Measurements from ENCODE around the gene KAZN.

KAZN gene

GRCh38 chr1:15022048-15022447 lies 423.6 kb downstream of the KAZN start:
- Histone ChIP-seq H3K27me3 (ENCODE audit: control insufficient read depth in 1 of 2, insufficient read depth in 2 of 2, low read length in 2 of 2) (no peaks in the 10 kb centered on the region), H3K27ac (ENCODE audit: low read depth, low read length) (no peak overlapping the region), H3K9ac (ENCODE audit: low read depth in 1 of 2, low read length in 2 of 2) (no peak overlapping the region), H3K4me1 (ENCODE audit: control insufficient read depth in 1 of 2, insufficient read depth in 2 of 2, low read length in 2 of 2) (peaks cover 5 to 7% of the 10 kb centered on the region in 2 donors), H3K9me3 (ENCODE audit: control insufficient read depth in 1 of 2, low read length in 2 of 2) (no peaks in the 10 kb centered on the region), H3K36me3 (ENCODE audit: control insufficient read depth in 1 of 2, insufficient read depth in 2 of 2, low read length in 2 of 2) (no peaks in the 10 kb centered on the region), H3K4me3 (ENCODE audit: low read depth in 1 of 2, low read length in 2 of 2) (no peak overlapping the region)

- H3K9me3 ChIP-seq (ENCODE audit: control insufficient read depth in 1 of 2, low read length in 2 of 2), result no peaks in the 10 kb centered on the region
- H3K4me1 ChIP-seq (ENCODE audit: control insufficient read depth in 1 of 2, insufficient read depth in 2 of 2, low read length in 2 of 2), result peaks cover 5 to 7% of the 10 kb centered on the region in 2 donors
- H3K9ac ChIP-seq (ENCODE audit: low read depth in 1 of 2, low read length in 2 of 2), result no peak overlapping the region
- H3K36me3 ChIP-seq (ENCODE audit: control insufficient read depth in 1 of 2, insufficient read depth in 2 of 2, low read length in 2 of 2), result no peaks in the 10 kb centered on the region
- no peaks in the 10 kb centered on the region for H3K27me3 ChIP-seq (ENCODE audit: control insufficient read depth in 1 of 2, insufficient read depth in 2 of 2, low read length in 2 of 2)
- no peak overlapping the region for H3K27ac ChIP-seq (ENCODE audit: low read depth, low read length)
- H3K4me3 ChIP-seq (ENCODE audit: low read depth in 1 of 2, low read length in 2 of 2), result no peak overlapping the region
Measured at GRCh38 chr1:15023205-15023604, 424.7 kb downstream of the KAZN start.

GRCh38 chr1:15023976-15024375 lies 425.5 kb downstream of the KAZN start:
- Histone ChIP-seq H3K27ac (ENCODE audit: low read depth, low read length) (no peak overlapping the region), H3K27me3 (ENCODE audit: control insufficient read depth in 1 of 2, insufficient read depth in 2 of 2, low read length in 2 of 2) (no peaks in the 10 kb centered on the region), H3K4me3 (ENCODE audit: low read depth in 1 of 2, low read length in 2 of 2) (no peak overlapping the region), H3K4me1 (ENCODE audit: control insufficient read depth in 1 of 2, insufficient read depth in 2 of 2, low read length in 2 of 2) (peaks cover 5 to 7% of the 10 kb centered on the region in 2 donors), H3K9ac (ENCODE audit: low read depth in 1 of 2, low read length in 2 of 2) (no peak overlapping the region), H3K36me3 (ENCODE audit: control insufficient read depth in 1 of 2, insufficient read depth in 2 of 2, low read length in 2 of 2) (no peaks in the 10 kb centered on the region), H3K9me3 (ENCODE audit: control insufficient read depth in 1 of 2, low read length in 2 of 2) (no peaks in the 10 kb centered on the region)

GRCh38 chr1:15026117-15026489 lies 427.6 kb downstream of the KAZN start:
- Histone ChIP-seq H3K27me3 (ENCODE audit: control insufficient read depth in 1 of 2, insufficient read depth in 2 of 2, low read length in 2 of 2) (no peaks in the 10 kb centered on the region), H3K9me3 (ENCODE audit: control insufficient read depth in 1 of 2, low read length in 2 of 2) (no peaks in the 10 kb centered on the region), H3K36me3 (ENCODE audit: control insufficient read depth in 1 of 2, insufficient read depth in 2 of 2, low read length in 2 of 2) (no peaks in the 10 kb centered on the region), H3K4me3 (ENCODE audit: low read depth in 1 of 2, low read length in 2 of 2) (no peak overlapping the region), H3K4me1 (ENCODE audit: control insufficient read depth in 1 of 2, insufficient read depth in 2 of 2, low read length in 2 of 2) (peaks cover 5 to 7% of the 10 kb centered on the region in 2 donors), H3K9ac (ENCODE audit: low read depth in 1 of 2, low read length in 2 of 2) (no peak overlapping the region), H3K27ac (ENCODE audit: low read depth, low read length) (no peak overlapping the region)

GRCh38 chr1:15027515-15027986 lies 429.1 kb downstream of the KAZN start:
- Histone ChIP-seq H3K27me3 (ENCODE audit: control insufficient read depth in 1 of 2, insufficient read depth in 2 of 2, low read length in 2 of 2) (no peaks in the 10 kb centered on the region), H3K4me3 (ENCODE audit: low read depth in 1 of 2, low read length in 2 of 2) (no peak overlapping the region), H3K27ac (ENCODE audit: low read depth, low read length) (no peak overlapping the region), H3K9ac (ENCODE audit: low read depth in 1 of 2, low read length in 2 of 2) (no peak overlapping the region), H3K36me3 (ENCODE audit: control insufficient read depth in 1 of 2, insufficient read depth in 2 of 2, low read length in 2 of 2) (no peaks in the 10 kb centered on the region), H3K9me3 (ENCODE audit: control insufficient read depth in 1 of 2, low read length in 2 of 2) (no peaks in the 10 kb centered on the region), H3K4me1 (ENCODE audit: control insufficient read depth in 1 of 2, insufficient read depth in 2 of 2, low read length in 2 of 2) (peaks cover 5 to 7% of the 10 kb centered on the region in 2 donors)

GRCh38 chr1:15028102-15028501 lies 429.6 kb downstream of the KAZN start:
- no peaks in the 10 kb centered on the region for H3K27me3 ChIP-seq (ENCODE audit: control insufficient read depth in 1 of 2, insufficient read depth in 2 of 2, low read length in 2 of 2)
- no peak overlapping the region for H3K4me3 ChIP-seq (ENCODE audit: low read depth in 1 of 2, low read length in 2 of 2)
- no peak overlapping the region for H3K9ac ChIP-seq (ENCODE audit: low read depth in 1 of 2, low read length in 2 of 2)
- H3K9me3 ChIP-seq (ENCODE audit: control insufficient read depth in 1 of 2, low read length in 2 of 2), result no peaks in the 10 kb centered on the region
- no peaks in the 10 kb centered on the region for H3K36me3 ChIP-seq (ENCODE audit: control insufficient read depth in 1 of 2, insufficient read depth in 2 of 2, low read length in 2 of 2)
- no peak overlapping the region for H3K27ac ChIP-seq (ENCODE audit: low read depth, low read length)
- peaks cover 5 to 7% of the 10 kb centered on the region in 2 donors for H3K4me1 ChIP-seq (ENCODE audit: control insufficient read depth in 1 of 2, insufficient read depth in 2 of 2, low read length in 2 of 2)

GRCh38 chr1:15028616-15029015 lies 430.1 kb downstream of the KAZN start:
- no peak overlapping the region for H3K9ac ChIP-seq (ENCODE audit: low read depth in 1 of 2, low read length in 2 of 2)
- no peak overlapping the region for H3K4me3 ChIP-seq (ENCODE audit: low read depth in 1 of 2, low read length in 2 of 2)
- no peaks in the 10 kb centered on the region for H3K9me3 ChIP-seq (ENCODE audit: control insufficient read depth in 1 of 2, low read length in 2 of 2)
- no peak overlapping the region for H3K27ac ChIP-seq (ENCODE audit: low read depth, low read length)
- H3K4me1 ChIP-seq (ENCODE audit: control insufficient read depth in 1 of 2, insufficient read depth in 2 of 2, low read length in 2 of 2), result peaks cover 5 to 7% of the 10 kb centered on the region in 2 donors
- H3K27me3 ChIP-seq (ENCODE audit: control insufficient read depth in 1 of 2, insufficient read depth in 2 of 2, low read length in 2 of 2), result no peaks in the 10 kb centered on the region
- no peaks in the 10 kb centered on the region for H3K36me3 ChIP-seq (ENCODE audit: control insufficient read depth in 1 of 2, insufficient read depth in 2 of 2, low read length in 2 of 2)

- peaks cover 5 to 7% of the 10 kb centered on the region in 2 donors for H3K4me1 ChIP-seq (ENCODE audit: control insufficient read depth in 1 of 2, insufficient read depth in 2 of 2, low read length in 2 of 2)
- H3K27ac ChIP-seq (ENCODE audit: low read depth, low read length), result no peak overlapping the region
- H3K36me3 ChIP-seq (ENCODE audit: control insufficient read depth in 1 of 2, insufficient read depth in 2 of 2, low read length in 2 of 2), result no peaks in the 10 kb centered on the region
- H3K4me3 ChIP-seq (ENCODE audit: low read depth in 1 of 2, low read length in 2 of 2), result no peak overlapping the region
- no peak overlapping the region for H3K9ac ChIP-seq (ENCODE audit: low read depth in 1 of 2, low read length in 2 of 2)
- no peaks in the 10 kb centered on the region for H3K9me3 ChIP-seq (ENCODE audit: control insufficient read depth in 1 of 2, low read length in 2 of 2)
- no peaks in the 10 kb centered on the region for H3K27me3 ChIP-seq (ENCODE audit: control insufficient read depth in 1 of 2, insufficient read depth in 2 of 2, low read length in 2 of 2)
Measured at GRCh38 chr1:15029036-15029435, 430.6 kb downstream of the KAZN start.

- Histone ChIP-seq H3K27ac (ENCODE audit: low read depth, low read length) (no peak overlapping the region), H3K9me3 (ENCODE audit: control insufficient read depth in 1 of 2, low read length in 2 of 2) (no peaks in the 10 kb centered on the region), H3K36me3 (ENCODE audit: control insufficient read depth in 1 of 2, insufficient read depth in 2 of 2, low read length in 2 of 2) (no peaks in the 10 kb centered on the region), H3K4me1 (ENCODE audit: control insufficient read depth in 1 of 2, insufficient read depth in 2 of 2, low read length in 2 of 2) (peaks cover 5 to 7% of the 10 kb centered on the region in 2 donors), H3K9ac (ENCODE audit: low read depth in 1 of 2, low read length in 2 of 2) (no peak overlapping the region), H3K4me3 (ENCODE audit: low read depth in 1 of 2, low read length in 2 of 2) (no peak overlapping the region), H3K27me3 (ENCODE audit: control insufficient read depth in 1 of 2, insufficient read depth in 2 of 2, low read length in 2 of 2) (no peaks in the 10 kb centered on the region)
Measured at GRCh38 chr1:15029786-15030185, 431.3 kb downstream of the KAZN start.

- no peak overlapping the region for H3K9ac ChIP-seq (ENCODE audit: low read depth in 1 of 2, low read length in 2 of 2)
- H3K27ac ChIP-seq (ENCODE audit: low read depth, low read length), result no peak overlapping the region
- no peaks in the 10 kb centered on the region for H3K36me3 ChIP-seq (ENCODE audit: control insufficient read depth in 1 of 2, insufficient read depth in 2 of 2, low read length in 2 of 2)
- no peaks in the 10 kb centered on the region for H3K9me3 ChIP-seq (ENCODE audit: control insufficient read depth in 1 of 2, low read length in 2 of 2)
- no peak overlapping the region for H3K4me3 ChIP-seq (ENCODE audit: low read depth in 1 of 2, low read length in 2 of 2)
- H3K27me3 ChIP-seq (ENCODE audit: control insufficient read depth in 1 of 2, insufficient read depth in 2 of 2, low read length in 2 of 2), result no peaks in the 10 kb centered on the region
- H3K4me1 ChIP-seq (ENCODE audit: control insufficient read depth in 1 of 2, insufficient read depth in 2 of 2, low read length in 2 of 2), result peaks cover 0 to under 1% of the 10 kb centered on the region in 2 donors
Measured at GRCh38 chr1:15031251-15031933, 432.9 kb downstream of the KAZN start.
